ENCODE data around the gene CUZD1.

The CUZD1 gene

DNA sequence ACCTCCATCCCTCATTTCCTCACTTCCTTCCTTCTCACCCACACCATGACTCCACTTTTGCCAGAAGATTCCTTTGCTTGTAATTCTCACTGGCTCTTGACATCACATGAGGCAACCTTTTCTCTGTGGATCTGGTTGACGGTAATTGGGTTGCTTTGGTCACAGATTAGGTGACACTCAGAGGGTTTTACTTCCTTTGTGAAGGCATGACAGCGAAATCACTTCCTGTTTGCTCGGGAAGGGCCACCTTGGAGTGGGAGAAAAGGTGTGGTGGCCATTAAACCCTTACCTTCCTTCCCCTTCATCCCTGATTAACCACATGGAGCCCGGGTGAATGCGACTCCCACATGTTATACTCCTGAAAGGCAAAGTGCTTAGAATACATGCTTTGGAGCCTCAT is 30.2 kb downstream of the CUZD1 start:
- no peak for DNase-seq (ENCODE audit: low read depth in 3 of 3)

GRCh38 chr10:122814493-122814892 is 31.2 kb downstream of the CUZD1 start:
- no peak for DNase-seq (ENCODE audit: low read depth in 3 of 3)

GRCh38 chr10:122812751-122813150 is 32.9 kb downstream of the CUZD1 start:
- no peak for DNase-seq (ENCODE audit: low read depth in 3 of 3)

DNA sequence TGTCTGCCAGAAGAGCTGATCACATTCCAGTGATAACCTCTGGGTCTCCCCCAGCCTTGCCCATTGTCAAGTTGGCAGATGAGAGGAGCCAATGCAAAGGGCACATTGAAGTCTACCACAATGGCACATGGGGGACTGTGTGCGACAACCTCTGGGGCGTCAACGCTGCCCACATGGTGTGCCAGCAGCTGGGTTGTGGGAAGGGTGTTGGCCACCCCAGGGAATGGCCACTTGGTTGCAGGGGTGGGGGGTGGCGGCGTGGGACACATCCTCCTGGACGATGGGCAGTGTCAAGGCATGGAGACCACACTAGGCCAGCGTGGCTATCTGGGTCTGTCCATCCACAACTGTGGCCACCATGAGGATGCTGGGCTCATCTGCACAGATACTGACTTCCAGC is 43.4 kb downstream of the CUZD1 start:
- no peak for DNase-seq (ENCODE audit: low read depth in 3 of 3)

DNA sequence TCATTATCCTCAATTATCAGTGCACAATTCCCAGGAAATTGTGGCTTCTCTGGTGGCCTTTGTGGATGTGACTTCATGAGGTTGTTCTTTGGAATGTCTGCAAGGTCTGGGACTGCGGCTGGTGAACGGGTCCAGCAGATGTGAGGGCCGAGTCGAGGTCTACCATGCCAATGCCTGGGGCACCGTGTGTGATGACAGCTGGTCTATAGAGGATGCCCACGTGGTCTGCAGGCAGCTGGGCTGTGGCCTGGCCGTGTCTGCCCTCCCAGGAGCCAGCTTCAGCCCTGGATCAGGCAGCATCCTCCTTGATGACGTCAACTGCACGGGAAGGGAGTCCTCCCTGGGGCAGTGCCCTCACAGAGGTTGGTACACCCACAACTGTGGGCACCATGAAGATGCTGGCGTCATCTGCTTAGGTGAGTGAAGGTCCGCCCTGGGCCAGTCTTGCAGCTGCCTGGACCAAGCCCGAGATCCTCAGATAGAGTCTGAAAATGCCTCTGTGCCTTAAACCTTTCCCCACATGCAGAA is 46.9 kb downstream of the CUZD1 start:
- DNase-seq (ENCODE audit: low read depth in 3 of 3) = no peak

GRCh38 chr10:122796796-122797195 is 48.9 kb downstream of the CUZD1 start:
- DNase-seq (ENCODE audit: low read depth in 3 of 3) = no peak

- DNase-seq (ENCODE audit: low read depth in 3 of 3) = no peak
These were observed 49.7 kb downstream of the CUZD1 start for GRCh38 chr10:122795924-122796323.

- DNase-seq (ENCODE audit: low read depth in 3 of 3) = no peak
These were observed 59.4 kb downstream of the CUZD1 start for GRCh38 chr10:122786269-122786668.

- no peak for DNase-seq (ENCODE audit: low read depth in 3 of 3)
These were observed 62.7 kb downstream of the CUZD1 start for GRCh38 chr10:122782911-122783310.

All from stimulated activated CD4-positive, alpha-beta T cell treated with anti-CD3 and anti-CD28 coated beads, TNF-alpha, amount 100 ng/mL, for 24 hours (primary cell).